AML-193 (cell line): ENCODE data around the gene C10orf67.
"Not testable (repeated sequence)": the region's sequence is repeated elsewhere in the genome, so short reads cannot be mapped to it uniquely, and the experiment has no call there.

Experiments used
- DNase-seq, 2 experiments: peaks; one replicate each; lab custom pipeline; 2025; lab: John Stamatoyannopoulos, UW

C10orf67 gene

DNA sequence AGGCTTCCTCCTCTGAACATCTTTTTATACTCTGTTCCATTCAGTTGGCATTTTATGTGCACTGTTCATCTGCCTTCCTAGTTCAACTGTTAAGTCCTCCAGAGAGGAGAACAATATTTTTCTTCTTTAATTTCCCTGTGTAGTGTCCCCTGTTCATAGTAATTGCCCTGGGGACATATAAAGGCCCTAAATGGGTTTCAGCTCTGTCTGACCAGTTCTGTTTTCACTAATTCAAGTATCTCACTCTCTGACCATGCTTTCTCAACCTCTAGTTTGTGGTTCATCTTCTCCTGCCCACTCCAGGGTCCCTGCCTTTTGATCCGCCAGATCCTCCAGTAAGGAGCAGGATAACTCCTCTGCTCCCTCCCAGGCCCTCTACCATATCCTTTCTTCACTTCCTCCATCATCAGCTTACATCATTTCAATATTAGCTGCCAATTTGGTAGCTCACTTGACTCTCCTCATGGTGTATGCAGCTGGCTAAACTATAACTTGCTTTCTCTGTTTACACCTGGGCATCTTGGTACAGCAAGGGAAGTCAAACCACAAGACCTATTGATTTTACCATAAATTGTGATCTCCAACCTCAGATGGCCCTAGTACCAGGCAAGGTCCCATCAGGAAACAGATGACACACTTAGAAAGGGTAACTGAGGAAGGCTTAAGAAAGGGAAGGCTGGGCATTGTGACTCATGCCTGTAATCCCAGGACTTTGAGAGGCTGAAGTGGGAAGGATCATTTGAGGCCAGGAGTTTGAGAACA is 17.7 kb upstream of the C10orf67 start:
- DNase-seq, result no peak

DNA sequence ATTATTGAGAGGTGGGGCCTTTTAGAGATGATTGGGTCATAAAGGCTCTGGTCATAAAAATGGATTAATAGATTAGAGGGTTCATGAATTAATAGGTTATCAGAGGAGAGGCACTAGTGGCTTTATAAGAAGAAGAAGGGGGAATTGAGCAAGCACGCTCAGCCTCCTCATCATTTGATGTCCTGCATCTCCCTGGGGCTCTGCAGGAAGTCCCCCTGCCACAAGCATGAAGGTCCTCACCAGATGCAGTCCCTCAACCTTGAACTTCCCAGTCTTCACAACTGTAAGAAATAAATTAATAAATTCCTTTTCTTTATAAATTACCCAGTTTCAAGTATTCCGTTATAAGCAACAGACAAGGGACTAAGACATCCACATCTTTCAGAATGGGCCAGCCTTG is 17.1 kb upstream of the C10orf67 start:
- no peak for DNase-seq

DNA sequence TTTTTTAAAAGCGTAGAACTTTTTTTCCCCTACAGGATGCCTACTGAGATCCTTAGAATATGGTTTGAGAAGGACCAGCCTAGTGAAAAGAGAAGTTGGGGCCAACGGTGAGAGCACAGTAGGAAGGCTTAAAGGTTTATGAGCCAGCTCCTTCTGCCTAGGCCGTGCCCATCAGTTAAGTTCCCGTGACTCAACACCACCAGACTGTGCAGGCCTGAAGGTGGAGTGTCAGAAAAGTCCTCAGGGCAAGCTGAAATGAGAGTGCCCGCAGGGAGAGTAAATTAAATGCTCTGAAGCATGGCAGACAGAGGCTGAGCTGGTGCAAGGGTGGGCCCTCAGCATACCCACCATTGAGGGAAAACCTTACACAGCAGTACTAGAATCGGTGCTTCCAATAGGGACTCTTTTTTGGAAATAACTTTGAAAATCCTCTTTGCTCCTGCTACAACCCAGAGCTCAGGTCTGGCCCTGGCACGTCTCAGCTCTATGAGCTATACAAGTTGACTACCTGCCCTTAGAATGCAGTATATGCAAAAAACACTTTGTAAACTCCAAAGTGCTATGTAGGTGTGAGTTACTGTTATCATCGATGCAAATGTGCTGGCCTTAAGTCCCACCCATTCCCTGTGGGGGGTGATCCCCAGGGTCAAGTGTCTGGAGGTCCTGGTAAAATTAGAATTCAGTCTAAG is 15.2 kb upstream of the C10orf67 start:
- DNase-seq, result no peak

DNA sequence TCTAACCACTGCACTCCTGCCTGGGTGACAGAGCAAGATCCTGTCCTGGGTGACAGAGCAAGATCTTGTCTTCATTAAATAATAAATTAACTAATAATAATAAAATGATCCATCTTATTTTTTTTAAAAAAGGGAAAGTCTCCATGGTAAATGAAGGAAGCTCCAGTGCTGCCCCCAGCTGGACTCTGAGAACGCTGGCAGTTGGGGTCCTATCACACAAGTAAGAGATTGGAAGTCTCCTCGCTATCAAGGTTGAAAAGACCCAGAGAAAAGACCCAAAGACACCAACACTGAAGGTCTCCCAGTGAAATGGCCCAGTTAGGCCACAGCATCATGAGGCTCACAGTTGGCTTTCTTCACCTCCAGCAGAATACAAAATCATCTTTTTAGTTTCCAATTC is 13.8 kb upstream of the C10orf67 start:
- DNase-seq, result no peak

DNA sequence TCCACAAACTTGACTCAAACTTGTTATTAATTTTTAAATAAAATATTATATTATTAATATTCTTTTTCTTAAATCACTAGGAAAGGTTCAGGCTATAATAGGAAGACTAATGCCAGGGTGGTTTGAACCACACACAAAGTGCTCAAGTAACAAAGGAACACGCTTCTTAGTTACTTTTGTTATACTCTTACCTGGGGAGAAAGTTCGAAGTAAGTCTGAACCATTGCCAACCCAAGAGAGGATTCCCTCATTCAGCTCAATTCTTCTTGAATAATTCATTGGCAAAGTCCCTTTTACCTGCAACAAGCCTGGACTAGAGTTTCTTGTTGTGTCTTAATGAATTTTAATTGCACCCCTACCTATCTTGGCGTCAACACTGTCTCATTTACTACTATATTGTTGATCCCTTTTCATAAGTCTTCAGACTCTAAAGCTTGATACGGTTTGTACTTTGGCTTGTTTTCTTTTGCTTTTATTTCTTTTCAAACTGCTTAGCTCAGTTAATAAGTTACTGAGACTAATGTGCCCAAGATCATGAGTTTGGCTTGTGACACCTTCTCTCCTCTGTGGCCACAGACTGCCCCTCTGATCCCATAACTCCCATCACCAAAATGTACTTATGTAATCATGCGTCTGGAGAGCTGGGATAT is 10.2 kb upstream of the C10orf67 start:
- no peak for DNase-seq

DNA sequence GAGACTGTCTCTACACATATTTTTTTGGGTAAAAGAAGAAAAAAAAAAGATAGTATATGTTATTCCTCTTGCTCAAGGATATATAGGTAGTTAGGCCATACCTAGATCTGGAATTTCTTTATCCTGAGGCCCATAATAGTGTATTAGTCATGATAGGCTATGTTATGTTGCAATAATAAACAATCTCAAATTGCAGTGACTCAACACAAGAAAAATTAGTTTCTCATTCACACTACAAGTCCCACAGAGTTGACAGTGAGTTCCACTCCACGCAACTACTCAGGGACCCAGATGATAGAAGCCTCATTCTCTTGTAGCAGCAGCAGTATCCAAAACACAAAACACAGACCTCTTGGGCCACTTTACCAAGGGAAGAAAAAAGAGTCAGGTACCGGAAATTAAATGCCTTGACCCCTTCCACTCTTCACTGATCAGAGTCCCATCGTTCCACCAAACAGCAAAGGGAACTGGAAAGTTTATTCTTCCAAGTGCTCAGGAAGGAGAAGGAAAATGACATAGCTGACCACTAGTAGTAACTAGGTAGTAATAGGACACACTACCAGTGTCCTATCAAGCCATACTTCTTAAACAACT is 7.4 kb upstream of the C10orf67 start:
- no peak for DNase-seq

DNA sequence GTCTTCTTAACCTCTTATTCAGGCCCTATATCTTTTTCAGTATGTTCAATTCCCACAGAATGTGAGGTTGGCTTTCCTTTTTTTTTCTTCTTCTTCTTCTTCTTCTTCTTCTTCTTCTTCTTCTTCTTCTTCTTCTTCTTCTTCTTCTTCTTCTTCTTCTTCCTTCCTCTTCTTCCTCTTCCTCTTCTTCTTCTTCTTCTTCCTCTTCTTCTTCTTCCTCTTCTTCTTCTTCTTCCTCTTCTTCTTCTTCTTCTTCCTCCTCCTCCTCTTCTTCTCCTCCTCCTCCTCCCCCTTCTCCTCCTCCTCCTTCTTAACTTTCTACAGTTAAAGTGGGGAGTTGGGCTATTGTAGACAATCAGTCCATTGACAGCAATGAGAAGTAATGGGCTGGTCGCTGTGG is 6.1 kb upstream of the C10orf67 start:
- DNase-seq, result not testable (repeated sequence)

DNA sequence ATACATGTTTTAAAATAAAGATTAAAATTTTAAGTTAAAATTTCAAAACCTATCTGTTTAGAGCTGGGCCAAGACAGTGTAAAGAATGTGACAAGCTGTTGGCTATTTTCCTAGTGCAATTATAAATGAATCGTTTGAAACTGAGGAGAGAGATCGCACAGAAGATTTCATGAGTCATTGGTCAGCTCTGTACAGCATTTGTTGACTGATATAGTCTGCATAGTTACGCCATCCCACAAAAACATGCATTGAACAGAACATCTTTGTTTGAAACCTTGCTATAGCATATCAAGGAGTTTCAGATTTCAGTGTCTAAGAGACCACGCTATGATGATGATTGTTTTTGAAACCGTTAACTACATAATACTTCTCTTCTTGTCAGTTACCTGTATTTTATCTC is 1.3 kb upstream of the C10orf67 start:
- no peak for DNase-seq

DNA sequence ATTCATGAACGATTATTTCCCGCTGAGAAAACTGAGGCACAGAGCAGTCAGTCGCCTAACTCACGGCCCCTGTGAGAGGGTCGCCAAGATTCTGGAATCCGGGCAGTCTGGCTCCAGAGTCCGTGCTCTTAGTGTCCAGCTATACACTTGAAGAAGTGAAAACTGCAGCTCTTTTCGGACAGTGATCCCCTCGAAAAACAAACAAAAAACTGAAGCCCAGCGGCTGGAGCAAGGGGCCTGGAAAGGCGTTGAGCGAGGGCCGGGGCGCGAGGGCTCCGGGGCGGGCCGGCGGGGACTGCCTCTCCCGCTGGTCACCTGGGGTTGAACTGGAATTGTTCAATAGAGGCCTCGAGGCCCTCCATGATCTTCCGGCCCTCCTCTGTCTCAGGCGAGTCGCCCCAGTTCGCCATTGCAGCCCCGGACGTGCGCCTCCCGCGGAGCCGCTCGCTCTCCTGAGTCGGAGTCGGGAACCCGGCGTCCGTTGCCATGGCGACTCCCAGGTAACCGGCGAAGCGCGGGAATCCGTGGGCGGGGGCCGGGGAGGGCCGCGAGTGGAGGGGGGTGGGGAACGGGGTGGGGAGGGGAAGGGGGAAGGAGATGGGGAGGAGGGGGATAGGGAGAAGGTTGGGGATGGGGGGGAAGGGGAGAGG is 881 bp downstream of the C10orf67 start:
- no peak for DNase-seq

DNA sequence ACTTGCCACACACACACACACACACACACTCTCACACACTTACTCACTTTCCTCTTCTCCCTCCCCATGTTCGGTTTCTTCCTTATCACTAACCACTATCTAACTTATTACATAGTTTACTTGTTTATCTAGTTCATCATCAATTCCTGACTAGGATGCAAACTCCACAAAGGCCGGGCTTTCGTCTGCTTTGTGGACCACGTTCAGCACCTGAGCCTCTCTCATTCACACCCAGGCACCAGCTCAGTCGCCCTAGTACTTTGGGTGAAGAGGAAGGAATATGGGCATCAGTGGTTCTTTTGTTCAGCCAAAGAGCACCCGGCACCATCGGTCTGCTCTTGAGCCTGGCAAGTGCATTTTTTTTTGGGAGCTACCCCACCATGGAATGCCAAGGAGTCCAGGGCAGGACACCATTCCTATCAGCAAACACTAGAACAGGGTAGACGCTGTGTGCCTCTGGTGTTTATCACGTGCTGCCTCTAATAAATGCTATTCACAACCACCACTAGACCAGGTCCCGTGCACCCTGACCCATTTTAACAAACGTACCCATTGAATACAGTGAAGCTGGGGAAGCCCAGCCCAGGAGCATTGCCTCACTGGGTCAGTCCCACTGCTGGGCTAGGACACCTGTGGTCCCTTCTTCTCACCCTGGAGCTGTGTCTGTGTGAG is 2.2 kb downstream of the C10orf67 start:
- no peak for DNase-seq

DNA sequence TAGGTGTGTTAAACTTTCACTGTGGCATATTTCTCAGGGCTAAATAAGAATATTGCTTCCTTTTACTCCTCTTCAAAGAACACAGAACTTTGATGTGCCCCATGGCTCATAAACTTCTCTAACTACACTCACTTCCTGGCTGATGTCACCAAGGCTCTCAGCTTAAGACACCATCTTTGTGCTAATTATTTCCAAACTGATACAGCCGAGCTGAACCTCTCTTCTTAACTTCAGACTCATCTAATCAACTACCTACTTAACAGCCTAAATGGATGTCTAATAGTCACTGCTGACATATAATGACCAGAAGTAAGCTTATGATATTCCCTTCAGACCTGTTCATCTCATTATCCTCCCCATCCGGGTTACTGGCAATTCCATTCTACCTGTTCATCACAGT is 3.6 kb downstream of the C10orf67 start:
- no peak for DNase-seq

DNA sequence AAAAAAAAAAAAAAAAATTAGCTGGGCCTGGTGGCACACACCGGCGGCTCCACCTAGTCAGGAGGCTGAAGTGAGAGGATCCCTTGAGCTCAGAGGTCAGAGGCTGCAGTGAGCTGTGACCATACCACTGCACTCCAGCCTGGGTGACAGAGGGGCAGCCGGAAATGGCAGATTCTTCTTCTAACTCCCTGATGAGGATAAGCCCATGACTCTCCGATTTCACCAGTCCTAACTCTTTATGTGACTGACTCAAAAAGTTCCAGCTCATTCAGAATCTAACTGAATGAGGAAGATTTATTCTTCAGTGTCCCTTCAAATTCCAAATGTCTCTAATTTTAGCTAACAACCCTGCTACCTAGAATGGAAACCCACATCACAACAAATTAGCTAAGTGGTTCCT is 4.2 kb downstream of the C10orf67 start:
- no peak for DNase-seq

DNA sequence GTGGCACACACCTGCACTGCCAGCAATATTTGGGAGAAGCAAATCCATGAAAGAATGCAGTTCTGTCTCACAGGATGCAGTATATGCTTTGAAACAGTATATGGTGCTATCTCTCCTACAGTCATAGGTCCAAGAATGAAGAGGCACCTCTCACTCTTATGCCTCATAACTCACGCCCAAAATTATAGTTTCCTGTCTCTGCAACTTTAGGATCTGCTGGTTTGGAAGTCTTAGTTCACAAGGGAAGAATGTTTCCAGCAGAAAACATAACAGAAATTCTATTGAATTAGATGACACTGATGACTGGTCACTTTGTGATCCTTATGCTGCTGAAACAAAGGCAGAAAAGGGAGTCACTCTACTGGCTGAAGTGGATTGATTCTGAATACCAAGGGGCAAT is 5.7 kb downstream of the C10orf67 start:
- DNase-seq, result no peak

DNA sequence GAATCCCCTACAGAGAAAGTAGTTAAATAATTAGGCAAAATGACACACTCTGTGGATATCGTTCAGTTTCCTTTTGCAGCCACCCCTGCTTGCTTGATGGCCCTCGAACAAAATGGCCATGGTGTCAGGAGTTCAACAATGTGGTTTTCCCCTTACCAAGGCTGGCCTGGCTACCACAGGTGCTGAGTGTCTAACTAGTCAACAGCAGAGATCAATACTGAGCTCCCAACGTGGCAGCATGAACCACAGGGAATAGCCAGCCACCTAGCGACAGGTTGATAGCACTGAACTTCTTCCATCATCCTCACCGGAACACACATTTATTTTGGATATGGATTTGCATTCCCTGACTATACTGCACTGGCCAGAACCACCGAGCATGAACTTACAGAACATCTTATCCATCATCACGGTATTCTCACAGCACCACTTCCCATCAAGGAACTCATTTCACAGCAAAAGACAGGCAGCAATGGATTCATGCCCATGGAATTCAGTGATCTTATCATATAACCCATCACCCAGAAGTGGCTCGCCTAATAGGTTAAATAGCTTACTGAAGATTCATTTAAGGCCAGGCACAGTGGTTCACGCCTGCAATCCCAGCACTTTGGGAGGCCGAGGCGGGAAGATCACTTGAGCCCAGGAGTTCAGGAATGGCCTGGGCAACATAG is 6.3 kb downstream of the C10orf67 start:
- DNase-seq, result no peak

DNA sequence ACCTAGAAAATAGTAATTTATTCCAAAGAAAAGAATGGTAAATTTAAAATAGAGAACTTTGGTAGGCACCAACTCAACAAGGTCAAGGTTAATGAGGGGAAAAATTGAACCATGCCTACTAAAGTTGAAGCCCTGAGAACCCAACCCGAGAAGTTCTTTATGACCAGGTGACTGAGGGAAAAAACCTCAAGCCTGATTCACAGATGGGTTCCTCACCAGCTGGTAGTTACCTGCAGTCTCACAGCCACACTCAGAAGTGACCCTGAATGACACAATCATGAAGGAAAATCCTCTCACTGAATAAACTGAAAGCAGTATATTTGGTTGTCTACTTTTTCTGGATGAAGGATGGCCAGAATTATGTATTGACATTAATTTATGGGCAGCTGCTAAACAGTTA is 7.0 kb downstream of the C10orf67 start:
- no peak for DNase-seq

DNA sequence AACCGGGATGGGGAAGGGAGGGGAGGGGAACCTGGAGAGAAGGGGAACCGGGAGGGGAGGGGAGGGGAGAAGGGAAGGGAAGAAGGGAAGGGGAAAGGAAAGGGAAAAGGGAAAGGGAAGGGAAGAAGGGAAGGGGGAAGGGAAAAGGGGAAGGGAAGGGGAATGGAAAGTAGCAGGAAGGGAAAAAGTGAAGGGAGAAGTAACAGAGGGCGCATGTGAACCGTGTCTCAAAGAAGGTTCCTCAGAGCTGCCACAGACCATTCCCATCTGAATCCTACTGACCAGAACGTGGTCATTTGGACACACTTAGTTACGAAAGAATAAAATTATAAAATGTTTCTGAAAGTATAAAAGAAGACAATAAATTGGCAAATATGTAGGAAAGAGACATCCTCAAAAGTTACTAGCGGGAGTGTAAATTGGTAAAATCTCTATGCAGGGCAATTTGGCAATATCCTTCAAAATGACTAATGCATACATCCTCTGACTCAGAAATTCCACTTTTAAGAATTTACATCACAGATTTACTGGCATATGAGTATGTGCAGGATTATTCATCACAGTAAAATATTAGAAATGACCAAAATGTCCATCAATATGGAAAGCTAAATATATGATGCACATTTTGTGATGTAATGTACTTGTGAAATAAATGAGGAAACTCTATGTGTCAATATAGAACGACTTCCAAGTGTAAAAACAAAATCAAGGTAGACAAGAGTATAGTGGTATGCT is 12.9 kb downstream of the C10orf67 start:
- peak in 1 of 2 experiments; percentile 12 for DNase-seq

DNA sequence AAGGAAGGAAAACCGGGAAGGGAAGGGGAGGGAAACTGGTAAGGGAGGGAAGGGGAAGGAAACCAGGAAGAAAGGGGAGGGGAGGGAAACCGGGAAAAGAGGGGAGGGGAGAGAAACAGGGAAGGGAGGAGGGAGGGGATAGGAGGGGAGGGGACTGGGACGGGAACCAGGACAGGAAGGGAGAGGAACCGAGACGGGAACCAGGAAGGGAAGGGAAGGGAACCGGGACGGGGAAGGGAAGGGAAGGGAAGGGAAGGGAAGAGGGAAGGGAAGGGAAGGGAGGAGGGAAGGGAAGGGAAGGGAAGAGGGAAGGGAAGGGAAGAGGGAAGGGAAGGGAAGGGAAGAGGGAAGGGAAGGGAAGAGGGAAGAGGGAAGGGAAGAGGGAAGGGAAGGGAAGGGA is 13.6 kb downstream of the C10orf67 start:
- no peak for DNase-seq

DNA sequence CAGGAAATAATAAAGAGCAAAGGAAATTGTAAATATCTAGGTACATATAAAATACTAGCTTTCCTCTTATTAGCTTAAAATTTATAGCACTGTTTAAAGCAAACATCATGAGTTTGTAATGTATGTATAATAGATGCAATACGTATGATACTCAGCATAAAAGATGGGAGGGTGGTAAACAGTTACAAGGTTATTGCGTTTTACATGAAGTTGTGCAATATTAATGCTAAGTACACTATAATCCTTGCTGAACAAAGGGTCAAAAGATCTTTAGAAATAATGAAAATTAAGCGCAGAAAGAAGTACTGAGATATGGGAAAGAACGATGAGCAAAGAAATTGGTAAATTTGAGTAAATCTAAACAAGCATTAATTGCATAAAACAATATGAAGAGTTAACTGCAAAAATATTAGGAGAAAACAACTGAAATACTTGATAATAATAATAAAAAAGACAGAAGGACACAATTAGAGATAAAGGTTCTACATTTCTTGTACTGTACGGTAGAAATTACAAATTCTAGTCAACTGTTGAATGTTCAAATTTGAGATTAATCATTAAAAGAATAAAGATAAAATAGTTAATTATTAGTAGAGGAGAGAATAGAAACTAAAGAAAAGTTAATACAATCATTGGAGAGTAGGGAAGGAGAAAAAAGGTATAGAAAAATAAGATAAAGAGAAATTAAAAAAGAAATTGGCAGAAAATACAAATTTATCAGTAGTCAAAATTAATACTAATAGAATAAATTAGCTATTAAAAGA is 17.9 kb downstream of the C10orf67 start:
- no peak for DNase-seq

DNA sequence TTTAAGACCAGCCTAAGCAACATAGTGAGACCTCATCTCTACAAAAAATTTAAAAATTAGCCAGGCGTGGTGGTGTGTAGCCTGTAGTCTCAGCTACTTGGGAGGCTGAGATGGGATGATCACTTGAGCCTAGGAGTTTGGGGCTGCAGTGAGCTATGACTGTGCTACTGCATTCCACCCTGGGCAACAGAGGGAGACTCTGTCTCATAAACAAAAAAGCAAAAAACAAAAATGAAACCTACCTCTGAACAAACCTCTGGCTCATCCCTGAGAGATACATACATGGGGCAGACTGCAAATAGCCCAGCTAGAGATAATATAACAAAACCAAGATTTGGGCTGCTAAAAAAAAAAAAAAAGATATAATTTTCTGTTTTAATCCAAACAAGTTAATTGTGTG is 19.5 kb downstream of the C10orf67 start:
- DNase-seq, result no peak

DNA sequence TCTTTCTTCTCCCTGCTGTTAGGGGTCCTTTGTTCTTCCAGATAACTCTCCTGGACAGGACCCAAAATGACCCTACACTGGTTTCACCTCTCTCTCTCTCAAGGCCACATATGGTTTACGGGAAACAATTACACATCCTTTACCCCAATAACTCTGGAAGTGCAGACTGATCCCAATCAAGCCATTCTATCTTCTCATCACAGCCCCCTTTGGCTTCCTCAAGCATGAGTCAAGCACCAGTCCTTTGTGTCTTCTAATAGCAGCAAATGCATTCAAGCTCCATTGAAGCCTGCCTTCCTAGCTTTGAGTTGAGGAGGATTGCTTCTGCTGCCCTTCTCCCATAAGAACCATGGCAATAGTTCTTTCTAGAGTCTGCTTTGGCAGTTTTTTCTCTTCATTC is 20.2 kb downstream of the C10orf67 start:
- no peak for DNase-seq
